Measurements from ENCODE around the gene RWDD3. TPM values are rescaled to one million over a fixed set of nuclear protein-coding genes. Genes with fewer than 3 reads are reported as not detected.

The RWDD3 gene
- total RNA-seq, 1 experiment from 2014 or later: 11.3 TPM

DNA sequence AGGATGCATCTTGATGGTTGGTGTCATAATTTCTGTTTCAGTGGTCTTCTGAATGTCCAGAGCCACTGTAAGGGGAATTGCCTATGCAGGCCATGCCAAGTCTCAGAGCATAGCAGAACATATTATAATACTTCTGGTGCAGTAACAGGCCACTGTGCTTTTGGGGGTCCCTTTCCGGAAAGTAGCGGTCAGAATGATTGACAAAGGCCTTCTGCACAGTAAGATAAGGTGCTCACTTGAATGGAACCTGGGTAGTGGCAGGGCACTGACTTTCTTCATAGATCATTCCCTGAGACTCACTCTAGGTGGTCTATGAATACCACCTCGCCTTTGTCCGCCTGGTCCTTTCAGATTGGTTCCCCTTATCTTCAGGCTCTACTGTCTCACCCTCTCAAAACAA lies 28.9 kb downstream of the RWDD3 start:
- Histone ChIP-seq H3K36me3 (ENCODE audit: low read depth) (no peaks in the 10 kb centered on the region), H3K79me2 (ENCODE audit: low read depth) (no peaks in the 10 kb centered on the region), H3F3A (ENCODE audit: insufficient read depth, low read depth) (peaks cover 17% of the 10 kb centered on the region), H3K27me3 (ENCODE audit: insufficient read depth, low read depth) (no peaks in the 10 kb centered on the region), H3K27ac (no peak overlapping the region), H4K20me1 (ENCODE audit: insufficient read depth) (no peaks in the 10 kb centered on the region), H3K4me2 (no peak overlapping the region), H2AFZ (no peak overlapping the region), H3K9me3 (ENCODE audit: insufficient read depth, low read depth) (peaks cover 4% of the 10 kb centered on the region; the same call in 1 of the 2 replicates), H3K9me2 (ENCODE audit: insufficient read depth) (peaks cover 4% of the 10 kb centered on the region; the same call in 1 of the 2 replicates), H3K4me3 (no peak overlapping the region), H3K4me1 (replicated peaks; ENCODE audit: insufficient read depth) (peaks cover 16% of the 10 kb centered on the region)
- TF ChIP-seq, protein P1, sequence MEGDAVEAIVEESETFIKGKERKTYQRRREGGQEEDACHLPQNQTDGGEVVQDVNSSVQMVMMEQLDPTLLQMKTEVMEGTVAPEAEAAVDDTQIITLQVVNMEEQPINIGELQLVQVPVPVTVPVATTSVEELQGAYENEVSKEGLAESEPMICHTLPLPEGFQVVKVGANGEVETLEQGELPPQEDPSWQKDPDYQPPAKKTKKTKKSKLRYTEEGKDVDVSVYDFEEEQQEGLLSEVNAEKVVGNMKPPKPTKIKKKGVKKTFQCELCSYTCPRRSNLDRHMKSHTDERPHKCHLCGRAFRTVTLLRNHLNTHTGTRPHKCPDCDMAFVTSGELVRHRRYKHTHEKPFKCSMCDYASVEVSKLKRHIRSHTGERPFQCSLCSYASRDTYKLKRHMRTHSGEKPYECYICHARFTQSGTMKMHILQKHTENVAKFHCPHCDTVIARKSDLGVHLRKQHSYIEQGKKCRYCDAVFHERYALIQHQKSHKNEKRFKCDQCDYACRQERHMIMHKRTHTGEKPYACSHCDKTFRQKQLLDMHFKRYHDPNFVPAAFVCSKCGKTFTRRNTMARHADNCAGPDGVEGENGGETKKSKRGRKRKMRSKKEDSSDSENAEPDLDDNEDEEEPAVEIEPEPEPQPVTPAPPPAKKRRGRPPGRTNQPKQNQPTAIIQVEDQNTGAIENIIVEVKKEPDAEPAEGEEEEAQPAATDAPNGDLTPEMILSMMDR (conservative IDR thresholded peaks at IDR 0.05): no peak
- TF ChIP-seq EZH2 (IDR thresholded peaks at IDR 0.05; ENCODE audit: low read depth): no peak
- no TSS peak for BruUV-seq (replicated peaks)
- CTCF ChIA-PET: no interaction called here
- POLR2A ChIA-PET (ENCODE audit: unreplicated experiment): no interaction called here
- DNase-seq: no peak
- intact Hi-C loops (cut with micrococcal nuclease; ENCODE audit: unreplicated experiment): no loop called here

DNA sequence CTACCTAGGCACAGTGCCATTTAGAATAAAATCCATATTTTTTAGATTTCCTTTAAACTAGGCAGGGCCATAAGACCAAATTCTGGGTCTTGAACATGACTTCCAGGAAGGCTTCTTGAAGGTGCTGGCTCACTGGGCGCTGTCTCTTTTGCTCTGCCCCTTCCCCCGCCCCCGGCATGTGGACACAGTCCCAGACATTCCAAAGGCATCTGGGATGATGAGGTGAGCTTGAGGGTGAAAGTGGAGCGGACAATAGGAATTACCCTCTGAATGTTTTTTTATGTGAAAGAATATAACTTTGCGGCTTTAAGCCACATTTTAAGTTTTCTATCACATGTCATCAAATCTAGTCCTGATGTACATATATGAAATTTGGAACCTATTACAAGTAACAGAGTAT lies 29.4 kb downstream of the RWDD3 start:
- POLR2A ChIA-PET (ENCODE audit: unreplicated experiment): no interaction called here
- BruUV-seq (replicated peaks): no TSS peak
- no peak overlapping the region for H3K4me3 ChIP-seq
- H3K36me3 ChIP-seq (ENCODE audit: low read depth): no peaks in the 10 kb centered on the region
- H2AFZ ChIP-seq: no peak overlapping the region
- H3K9me2 ChIP-seq (ENCODE audit: insufficient read depth): peaks cover 5% of the 10 kb centered on the region; the same call in 1 of the 2 replicates
- H3K27me3 ChIP-seq (ENCODE audit: insufficient read depth, low read depth): no peaks in the 10 kb centered on the region
- peaks cover 11% of the 10 kb centered on the region for H3F3A ChIP-seq (ENCODE audit: insufficient read depth, low read depth)
- DNase-seq: no peak
- H4K20me1 ChIP-seq (ENCODE audit: insufficient read depth): no peaks in the 10 kb centered on the region
- peaks cover 10% of the 10 kb centered on the region for H3K4me1 ChIP-seq (replicated peaks; ENCODE audit: insufficient read depth)
- intact Hi-C loops (cut with micrococcal nuclease; ENCODE audit: unreplicated experiment): no loop called here
- TF ChIP-seq, protein P1 (conservative IDR thresholded peaks at IDR 0.05): no peak
- TF ChIP-seq EZH2 (IDR thresholded peaks at IDR 0.05; ENCODE audit: low read depth): no peak
- CTCF ChIA-PET: no interaction called here
- H3K79me2 ChIP-seq (ENCODE audit: low read depth): no peaks in the 10 kb centered on the region
- H3K27ac ChIP-seq: no peak overlapping the region
- H3K4me2 ChIP-seq: no peak overlapping the region
- peaks cover 4% of the 10 kb centered on the region; the same call in 1 of the 2 replicates for H3K9me3 ChIP-seq (ENCODE audit: insufficient read depth, low read depth)

DNA sequence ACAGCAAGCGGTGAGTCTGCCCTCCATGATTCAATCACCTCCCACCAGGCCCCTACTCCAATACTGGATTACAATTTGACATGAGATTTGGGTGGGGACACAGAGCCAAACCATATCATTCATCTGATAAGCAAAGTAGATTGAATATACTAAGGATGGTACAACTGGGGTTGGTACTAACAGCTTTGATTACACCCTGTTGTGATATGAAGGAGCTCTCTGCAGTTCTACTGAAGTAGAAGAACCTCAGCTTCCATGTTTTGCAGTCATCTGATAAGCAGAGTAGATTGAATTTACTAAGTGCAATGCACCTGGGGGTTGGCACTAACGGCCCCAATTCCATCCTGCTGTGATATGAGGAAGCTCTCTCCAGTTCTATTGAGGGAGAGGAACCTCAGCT lies 31.1 kb downstream of the RWDD3 start:
- BruUV-seq (replicated peaks): no TSS peak
- Histone ChIP-seq H3K27me3 (ENCODE audit: insufficient read depth, low read depth) (no peaks in the 10 kb centered on the region), H3K4me1 (replicated peaks; ENCODE audit: insufficient read depth) (no peaks in the 10 kb centered on the region), H3K9me2 (ENCODE audit: insufficient read depth) (peaks cover 5% of the 10 kb centered on the region; the same call in 1 of the 2 replicates), H3K79me2 (ENCODE audit: low read depth) (no peaks in the 10 kb centered on the region), H3K36me3 (ENCODE audit: low read depth) (no peaks in the 10 kb centered on the region), H3F3A (ENCODE audit: insufficient read depth, low read depth) (no peaks in the 10 kb centered on the region), H3K27ac (no peak overlapping the region), H4K20me1 (ENCODE audit: insufficient read depth) (no peaks in the 10 kb centered on the region), H3K9me3 (ENCODE audit: insufficient read depth, low read depth) (peaks cover 4% of the 10 kb centered on the region; the same call in 1 of the 2 replicates), H3K4me3 (no peak overlapping the region), H2AFZ (no peak overlapping the region), H3K4me2 (no peak overlapping the region)
- TF ChIP-seq, protein P1 (conservative IDR thresholded peaks at IDR 0.05): no peak
- no peak for TF ChIP-seq EZH2 (IDR thresholded peaks at IDR 0.05; ENCODE audit: low read depth)
- intact Hi-C loops (cut with micrococcal nuclease; ENCODE audit: unreplicated experiment): no loop called here
- ChIA-PET CTCF (no interaction called here), POLR2A (ENCODE audit: unreplicated experiment) (no interaction called here)
- no peak for DNase-seq
